SKM-1 (cell line): Measurements from ENCODE around the gene PLPP4.
A peak's percentile ranks its signal among the peaks of the same experiment; 100 is the strongest.

ENCODE experiments used
- DNase-seq: peaks from one replicate; lab custom pipeline; 2025; ENCODE audit not compliant: unreplicated experiment; lab: John Stamatoyannopoulos, UW

The PLPP4 gene

GRCh38 chr10:120456626-120457430, at the start of gene PLPP4:
PLPP4 (plus strand) TSS chr10:120457227; CDS start chr10:120457306, 79 bp downstream.
- no peak for DNase-seq

- no peak for DNase-seq
Measured at GRCh38 chr10:120409816-120410215, 47.2 kb upstream of the PLPP4 start.

- no peak for DNase-seq
Measured at GRCh38 chr10:120414946-120415345, 42.1 kb upstream of the PLPP4 start.

- DNase-seq: no peak
Measured at GRCh38 chr10:120415709-120416330, 41.2 kb upstream of the PLPP4 start.

GRCh38 chr10:120420421-120420820, 36.6 kb upstream of the PLPP4 start:
- no peak for DNase-seq

GRCh38 chr10:120421250-120421649, 35.8 kb upstream of the PLPP4 start:
- DNase-seq: no peak

- DNase-seq: no peak
Measured at GRCh38 chr10:120422457-120422856, 34.6 kb upstream of the PLPP4 start.

GRCh38 chr10:120423431-120424197, 33.4 kb upstream of the PLPP4 start:
- peak; percentile 49 for DNase-seq

- no peak for DNase-seq
Measured at GRCh38 chr10:120424198-120424464, 32.9 kb upstream of the PLPP4 start.

GRCh38 chr10:120426306-120426705, 30.7 kb upstream of the PLPP4 start:
- DNase-seq: no peak

- DNase-seq: no peak
Measured at GRCh38 chr10:120428754-120429153, 28.3 kb upstream of the PLPP4 start.

- no peak for DNase-seq
Measured at GRCh38 chr10:120429395-120429794, 27.6 kb upstream of the PLPP4 start.

GRCh38 chr10:120431251-120431651, 25.8 kb upstream of the PLPP4 start:
- DNase-seq: no peak

GRCh38 chr10:120432209-120432608, 24.8 kb upstream of the PLPP4 start:
- no peak for DNase-seq

GRCh38 chr10:120433141-120433540, 23.9 kb upstream of the PLPP4 start:
- no peak for DNase-seq

GRCh38 chr10:120436439-120437112, 20.5 kb upstream of the PLPP4 start:
- no peak for DNase-seq

- no peak for DNase-seq
Measured at GRCh38 chr10:120437541-120437940, 19.5 kb upstream of the PLPP4 start.

- DNase-seq: no peak
Measured at GRCh38 chr10:120451968-120452367, 5.1 kb upstream of the PLPP4 start.

GRCh38 chr10:120453319-120453718, 3.7 kb upstream of the PLPP4 start:
- no peak for DNase-seq

GRCh38 chr10:120453886-120454285, 3.1 kb upstream of the PLPP4 start:
- no peak for DNase-seq

GRCh38 chr10:120455004-120455403, 2.0 kb upstream of the PLPP4 start:
- DNase-seq: no peak

- no peak for DNase-seq
Measured at GRCh38 chr10:120455606-120456005, 1.4 kb upstream of the PLPP4 start.
